Adrenal gland (tissue), 12 donors: ENCODE results near the gene SHB. TPM values are rescaled to one million over a fixed set of nuclear protein-coding genes. Genes with fewer than 3 reads are reported as not detected.

Experiments
- DNase-seq, 7 donors: peaks; one replicate each; pipeline ENCODE4 v3.0.0-alpha.2; 2019 to 2020
- H3K27ac ChIP-seq, 5 donors: fragments of 200-600 bp; sonication (generic) in 4 of 5; 1 replicate in 3 of 5; 2 replicates in 2 of 5; pipeline versions ENCODE4 v1.5.1 to v1.8.0; 2016 to 2020; ENCODE audit warnings: mild to moderate bottlenecking in 1 of 5
- H3K27me3 ChIP-seq: fragments of 200-600 bp; 2 replicates; pipeline ENCODE4 v1.8.0; 2021
- H3K36me3 ChIP-seq, 2 donors: fragments of 200-600 bp; replicated peaks in 1 of 2; 1 replicate in 1 of 2; 2 replicates in 1 of 2; pipeline versions ENCODE4 v1.5.1 to v1.8.0; 2018 to 2022
- H3K4me1 ChIP-seq, 2 donors: fragments of 200-600 bp; replicated peaks in 1 of 2; 1 replicate in 1 of 2; 2 replicates in 1 of 2; pipeline versions ENCODE4 v1.5.1 to v1.8.0; 2018 to 2021
- H3K4me3 ChIP-seq, 4 donors: fragments of 200-600 bp; sonication (generic) in 3 of 4; one replicate each; pipeline ENCODE4 v1.5.1; 2016 to 2018
- H3K9me3 ChIP-seq, 3 donors: fragments of 200-600 bp; sonication (generic) in 1 of 3; replicated peaks in 1 of 3; 1 replicate in 2 of 3; 2 replicates in 1 of 3; pipeline versions ENCODE4 v1.5.1 to v1.8.0; 2016 to 2021
- POLR2A ChIP-seq, 2 donors: fragments of 450-650 bp; IDR thresholded peaks; one replicate each; pipeline ENCODE4 v1.6.1; 2017; ENCODE audit warnings: antibody characterized with exemption in 2 of 2, mild to moderate bottlenecking in 2 of 2, moderate library complexity in 1 of 2
- WGBS, 4 donors: extraction: QIAGEN DNeasy Blood & Tissue Kit in 2 of 4; methylation state at CpG; one replicate each; pipeline versions ENCODE4 v1.1.5 to v1.1.7; 2013 to 2017; 5-methylcytosine and 5-hydroxymethylcytosine counted together
- intact Hi-C, 2 donors: fragments of 100-400 bp; cut with DNase I; formaldehyde crosslinking; loops; one replicate each; pipeline versions ENCODE4 v1.14.1 to v1.15.0; 2022 to 2023
- polyA plus RNA-seq, 3 donors: library from polyadenylated mRNA; stranded (reverse); fragments of 200-250 nt in 2 of 3; fragments of 350-450 nt in 1 of 3; fragmentation: Illumina TruSeq in 1 of 3; extraction: RNeasy Lipid Tissue Mini Kit (QIAGEN cat#74804) in 1 of 3; gene quantifications; one replicate each; pipeline ENCODE4 v1.2.3, GENCODE V29; 2013 to 2014
- total RNA-seq, 9 donors: library from RNA; depleted of rRNA in 4 of 9; stranded (reverse); fragments of >200 nt in 4 of 9; fragments of 120-200 nt in 1 of 9; fragmentation: NEBNext Ultra II Directional in 1 of 9; extraction: Animal tissue kit (Norgen Biotek cat#: 25700) in 1 of 9; gene quantifications; one replicate each; pipeline versions ENCODE4 v1.1.0 to v1.2.4, GENCODE V29; 2013 to 2023
- TF ChIP-seq, protein P1 (sequence below), 6 experiments: fragments of 450-650 bp in 4 of 6; fragments of 200-600 bp in 2 of 6; sonication (generic) in 1 of 6; IDR thresholded peaks; 1 replicate in 5 of 6; 2 replicates in 1 of 6; pipeline versions ENCODE4 v1.5.1 to v1.8.0; 2016 to 2021; ENCODE audit warnings: antibody characterized with exemption in 6 of 6, mild to moderate bottlenecking in 2 of 6, moderate library complexity in 1 of 6
- donor health status: healthy with polysubstance abuse.
- donor health status: Bipolar disorder and iron deficiency.
- donor health status: DM: yes; HTN: yes; CAD: no.
- donor health status: DM: no; HTN: no; CAD: no.
- donor health status: DM: no; HTN: no; CAD: no.
- donor health status: DM: yes; HTN: yes; CAD: no.

The SHB gene
- total and polyA plus RNA-seq, 12 donors: 3.2 to 21.2 (median 11.1) TPM

DNA sequence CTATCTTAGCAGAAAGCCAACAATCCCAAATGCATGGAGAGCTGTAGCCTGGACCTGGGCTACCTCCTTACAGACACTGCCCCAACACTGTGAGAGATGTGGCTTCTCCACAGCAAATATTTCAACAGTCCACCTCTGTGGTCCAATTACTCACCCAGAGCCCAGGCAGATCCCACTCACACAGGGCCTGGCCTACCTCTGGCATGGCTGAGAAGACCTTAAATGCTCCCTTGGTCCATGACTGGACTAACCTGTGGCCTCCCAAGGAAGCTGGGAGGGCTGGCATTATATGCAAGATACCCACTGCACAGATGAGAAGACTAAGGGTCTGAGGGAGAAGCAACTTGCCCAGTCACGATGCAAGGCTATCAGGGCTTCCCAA, 142.3 kb downstream of the SHB start:
- Histone ChIP-seq H3K4me1 (peaks cover 6 to 24% of the 10 kb centered on the region in 2 donors), H3K36me3 (no peaks in the 10 kb centered on the region), H3K27me3 (no peaks in the 10 kb centered on the region), H3K4me3 (no peak overlapping the region), H3K27ac (no peak overlapping the region), H3K9me3 (peaks cover 0 to 6% (median 0%) of the 10 kb centered on the region in 3 donors)
- intact Hi-C loops: loop anchor here in 1 of 2 donors (5.0 kb wide), 1 partner anchor 61 kb away; no protein-coding TSS in a partner anchor
- no peak for DNase-seq
- WGBS, 4 donors: 67 to 87% (median 80%) methylated on average over 1 of the region's 1 CpG
- TF ChIP-seq, protein P1, sequence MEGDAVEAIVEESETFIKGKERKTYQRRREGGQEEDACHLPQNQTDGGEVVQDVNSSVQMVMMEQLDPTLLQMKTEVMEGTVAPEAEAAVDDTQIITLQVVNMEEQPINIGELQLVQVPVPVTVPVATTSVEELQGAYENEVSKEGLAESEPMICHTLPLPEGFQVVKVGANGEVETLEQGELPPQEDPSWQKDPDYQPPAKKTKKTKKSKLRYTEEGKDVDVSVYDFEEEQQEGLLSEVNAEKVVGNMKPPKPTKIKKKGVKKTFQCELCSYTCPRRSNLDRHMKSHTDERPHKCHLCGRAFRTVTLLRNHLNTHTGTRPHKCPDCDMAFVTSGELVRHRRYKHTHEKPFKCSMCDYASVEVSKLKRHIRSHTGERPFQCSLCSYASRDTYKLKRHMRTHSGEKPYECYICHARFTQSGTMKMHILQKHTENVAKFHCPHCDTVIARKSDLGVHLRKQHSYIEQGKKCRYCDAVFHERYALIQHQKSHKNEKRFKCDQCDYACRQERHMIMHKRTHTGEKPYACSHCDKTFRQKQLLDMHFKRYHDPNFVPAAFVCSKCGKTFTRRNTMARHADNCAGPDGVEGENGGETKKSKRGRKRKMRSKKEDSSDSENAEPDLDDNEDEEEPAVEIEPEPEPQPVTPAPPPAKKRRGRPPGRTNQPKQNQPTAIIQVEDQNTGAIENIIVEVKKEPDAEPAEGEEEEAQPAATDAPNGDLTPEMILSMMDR (IDR thresholded peaks at IDR 0.05): no peak
- TF ChIP-seq POLR2A (IDR thresholded peaks at IDR 0.05): no peak

DNA sequence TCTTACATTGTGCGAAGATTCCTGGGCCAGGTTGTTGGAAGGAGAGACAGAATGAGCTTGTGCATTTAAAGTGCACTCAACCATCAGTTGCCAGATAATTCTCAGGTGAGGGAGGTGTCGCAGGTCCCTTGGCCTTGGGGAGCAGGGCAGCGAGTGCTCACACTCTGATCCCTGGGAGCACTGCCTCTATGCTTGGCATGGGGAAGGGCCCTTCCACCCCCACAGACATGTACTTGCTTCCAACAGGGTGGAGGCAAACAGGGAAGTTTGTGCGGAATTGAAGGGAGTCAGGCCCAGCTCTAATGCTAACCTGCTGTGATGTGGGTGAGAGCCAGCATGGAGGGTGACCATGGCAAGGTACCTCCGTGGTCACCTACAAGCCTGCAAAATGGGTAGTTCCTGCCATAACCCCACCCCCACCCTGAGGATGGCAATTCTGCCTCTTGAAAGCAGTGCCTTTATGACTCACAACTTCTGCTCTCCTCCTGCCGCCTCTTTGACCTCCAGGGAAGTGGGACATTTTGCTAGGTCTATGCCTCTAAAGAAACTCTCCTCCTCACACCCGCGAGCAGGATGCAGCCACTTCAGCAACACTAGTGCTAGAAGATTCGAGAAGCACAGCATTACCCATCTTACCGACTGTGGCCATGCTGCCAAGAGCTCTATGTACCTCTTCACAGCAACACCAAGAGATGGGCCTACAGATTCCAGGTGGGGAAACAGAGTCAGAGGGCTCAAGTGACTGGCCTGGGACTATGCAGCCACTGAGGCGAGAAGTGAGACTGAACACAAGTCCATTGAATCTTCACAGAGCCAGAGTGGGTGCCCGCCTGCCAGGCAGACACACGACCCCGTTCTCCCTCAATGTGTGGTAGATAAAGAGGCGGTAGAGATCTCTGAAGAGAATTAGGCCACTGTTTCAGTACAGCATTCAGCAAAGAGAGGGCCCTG, 143.0 kb downstream of the SHB start:
- intact Hi-C loops: loop anchor here in 1 of 2 donors (5.0 kb wide), 1 partner anchor 61 kb away; no protein-coding TSS in a partner anchor
- DNase-seq: peak in 2 of 7 donors; percentile 37 to 51
- Histone ChIP-seq H3K36me3 (no peaks in the 10 kb centered on the region), H3K27ac (no peak overlapping the region), H3K4me3 (no peak overlapping the region), H3K4me1 (peaks cover 6 to 24% of the 10 kb centered on the region in 2 donors), H3K27me3 (no peaks in the 10 kb centered on the region), H3K9me3 (peaks cover 0 to 6% (median 0%) of the 10 kb centered on the region in 3 donors)
- TF ChIP-seq POLR2A (IDR thresholded peaks at IDR 0.05): no peak
- TF ChIP-seq, protein P1 (IDR thresholded peaks at IDR 0.05): no peak
- WGBS, 4 donors: 74 to 86% (median 76%) methylated on average over 11 to 15 of the region's 15 CpGs

DNA sequence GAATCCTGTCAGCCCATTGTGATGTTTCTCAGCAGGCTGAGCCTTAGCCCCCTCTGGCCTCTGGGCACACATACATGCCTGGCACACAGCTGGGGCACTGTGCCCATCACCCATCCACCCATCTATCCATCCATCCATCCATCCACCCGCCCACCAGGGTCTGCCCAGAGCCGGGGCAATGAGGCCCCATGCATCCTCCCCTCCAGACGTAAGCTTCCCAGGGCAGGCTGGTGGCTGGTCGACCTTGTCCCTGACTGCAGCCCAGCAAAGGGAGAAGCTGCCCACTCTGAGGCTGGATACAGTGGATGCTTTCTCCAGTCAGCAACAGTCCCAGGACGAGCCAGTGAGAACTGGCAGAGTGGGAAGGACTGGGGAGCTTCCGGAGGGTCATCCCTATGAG, 144.0 kb downstream of the SHB start:
- DNase-seq: no peak
- intact Hi-C loops: loop anchor here in 1 of 2 donors (5.0 kb wide), 1 partner anchor 62 kb away; no protein-coding TSS in a partner anchor
- Histone ChIP-seq H3K27me3 (no peaks in the 10 kb centered on the region), H3K27ac (no peak overlapping the region), H3K36me3 (no peaks in the 10 kb centered on the region), H3K4me1 (peaks cover 6 to 21% of the 10 kb centered on the region in 2 donors), H3K9me3 (no peaks in the 10 kb centered on the region), H3K4me3 (no peak overlapping the region)
- TF ChIP-seq POLR2A (IDR thresholded peaks at IDR 0.05): no peak
- TF ChIP-seq, protein P1 (IDR thresholded peaks at IDR 0.05): no peak
- WGBS, 4 donors: 85 to 87% (median 87%) methylated on average over 6 of the region's 6 CpGs

DNA sequence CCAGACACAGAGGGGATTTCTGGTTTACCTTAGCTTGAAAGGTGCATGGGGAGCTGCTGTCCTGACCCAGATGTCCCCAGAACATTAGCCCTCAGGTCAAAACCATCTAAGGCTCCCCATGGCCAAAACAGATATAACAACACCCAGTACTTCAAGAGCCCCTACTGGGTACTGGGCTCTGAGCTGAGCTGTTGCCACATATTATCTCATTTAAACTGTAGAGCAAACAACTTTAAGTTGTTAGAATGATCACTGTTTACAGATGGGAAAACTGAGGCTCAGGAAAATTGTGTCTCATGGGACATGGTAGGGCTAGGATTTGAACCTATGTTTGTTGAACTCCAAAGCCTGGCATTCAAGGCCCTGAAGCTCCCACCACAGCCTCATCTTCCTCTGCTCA, 144.5 kb downstream of the SHB start:
- no peaks in the 10 kb centered on the region for H3K36me3 ChIP-seq
- DNase-seq: no peak
- H3K9me3 ChIP-seq: no peaks in the 10 kb centered on the region
- peaks cover 6 to 17% of the 10 kb centered on the region in 2 donors for H3K4me1 ChIP-seq
- H3K4me3 ChIP-seq: no peak overlapping the region
- H3K27me3 ChIP-seq: no peaks in the 10 kb centered on the region
- no peak overlapping the region for H3K27ac ChIP-seq
- intact Hi-C loops: loop anchor here (5.0 kb wide), 2 partner anchors 43 to 143 kb away; partner anchors contain the start of gene SHB (in 1 of the 2)
- TF ChIP-seq POLR2A (IDR thresholded peaks at IDR 0.05): no peak
- TF ChIP-seq, protein P1 (IDR thresholded peaks at IDR 0.05): no peak
